ENCODE measurements around the gene C19orf73.

GRCh38 chr19:49069026-49069425 is 49.9 kb downstream of the C19orf73 start:
- no peak for TF ChIP-seq PATZ1 (CRISPR knock-in tag; IDR thresholded peaks at IDR 0.05; ENCODE audit: borderline replicate concordance)
- no peak for TF ChIP-seq BACH2 (CRISPR knock-in tag; IDR thresholded peaks at IDR 0.05; ENCODE audit: borderline replicate concordance)
- no peak for TF ChIP-seq ZNF8 (CRISPR knock-in tag; IDR thresholded peaks at IDR 0.05)
- TF ChIP-seq CSDC2 (CRISPR knock-in tag; IDR thresholded peaks at IDR 0.05): no peak
